ENCODE measurements around the gene BDP1.
"Not testable (repeated sequence)": the region's sequence is repeated elsewhere in the genome, so short reads cannot be mapped to it uniquely, and the experiment has no call there.

The BDP1 gene

GRCh38 chr5:71471193-71471592 is 15.7 kb downstream of the BDP1 start:
- DNase-seq (ENCODE audit: extremely low read depth, low read depth) = no peak
- no peak for TF ChIP-seq CTCF (IDR thresholded peaks at IDR 0.05; ENCODE audit: low read depth, low read length)

GRCh38 chr5:71475788-71476384 is 20.4 kb downstream of the BDP1 start:
- peak; percentile 56 for TF ChIP-seq CTCF (IDR thresholded peaks at IDR 0.05; ENCODE audit: low read depth, low read length)
- DNase-seq (ENCODE audit: extremely low read depth, low read depth) = no peak

- TF ChIP-seq CTCF (IDR thresholded peaks at IDR 0.05; ENCODE audit: low read depth, low read length) = no peak
- no peak for DNase-seq (ENCODE audit: extremely low read depth, low read depth)
Measured at GRCh38 chr5:71481441-71481840, 26.0 kb downstream of the BDP1 start.

- DNase-seq (ENCODE audit: extremely low read depth, low read depth) = no peak
- no peak for TF ChIP-seq CTCF (IDR thresholded peaks at IDR 0.05; ENCODE audit: low read depth, low read length)
Measured at GRCh38 chr5:71482132-71482531, 26.7 kb downstream of the BDP1 start.

- TF ChIP-seq CTCF (IDR thresholded peaks at IDR 0.05; ENCODE audit: low read depth, low read length) = no peak
- DNase-seq (ENCODE audit: extremely low read depth, low read depth) = no peak
Measured at GRCh38 chr5:71483355-71483754, 27.9 kb downstream of the BDP1 start.

- no peak for DNase-seq (ENCODE audit: extremely low read depth, low read depth)
- no peak for TF ChIP-seq CTCF (IDR thresholded peaks at IDR 0.05; ENCODE audit: low read depth, low read length)
Measured at GRCh38 chr5:71492817-71493615, 37.6 kb downstream of the BDP1 start.

- DNase-seq (ENCODE audit: extremely low read depth, low read depth) = not testable (repeated sequence)
Measured at GRCh38 chr5:71494202-71494601, 38.8 kb downstream of the BDP1 start.

- not testable (repeated sequence) for DNase-seq (ENCODE audit: extremely low read depth, low read depth)
Measured at GRCh38 chr5:71498756-71499155, 43.3 kb downstream of the BDP1 start.
